Activated CD8-positive, alpha-beta memory T cell treated with anti-CD3 and anti-CD28 coated beads, Interleukin-2, amount 50 U/mL, for 24 hours (primary cell): Measurements from ENCODE around the gene COQ2.

Experiments
- DNase-seq: peaks from one replicate; pipeline ENCODE4 v3.0.0-alpha.2; 2020; ENCODE audit errors: extremely low read depth

COQ2 gene

GRCh38 chr4:83216959-83217683 lies 67.5 kb downstream of the COQ2 start:
- no peak for DNase-seq

DNA sequence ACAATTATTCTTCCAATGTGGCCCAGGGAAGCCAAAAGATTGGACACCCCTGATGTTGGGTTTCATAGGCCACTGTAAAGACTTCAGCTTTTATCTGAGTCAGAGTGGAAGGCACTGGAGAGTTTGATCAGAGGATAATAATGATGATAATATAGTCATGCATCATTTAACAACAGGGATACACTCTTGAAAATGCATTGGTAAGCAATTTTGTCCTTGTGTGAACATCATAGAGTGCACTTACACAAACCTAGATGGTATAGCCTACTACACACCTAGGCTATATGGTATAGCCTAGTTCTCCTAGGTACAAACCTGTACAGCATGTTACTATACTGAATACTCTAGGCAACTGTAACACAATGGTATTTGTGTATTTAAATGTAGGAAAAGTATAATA lies 70.5 kb downstream of the COQ2 start:
- DNase-seq = no peak
